ENCODE measurements around the gene SH3RF3.
"Not testable (repeated sequence)": the region's sequence is repeated elsewhere in the genome, so short reads cannot be mapped to it uniquely, and the experiment has no call there.

The SH3RF3 gene

GRCh38 chr2:109160714-109161440 lies 31.9 kb downstream of the SH3RF3 start:
- no peak for DNase-seq

DNA sequence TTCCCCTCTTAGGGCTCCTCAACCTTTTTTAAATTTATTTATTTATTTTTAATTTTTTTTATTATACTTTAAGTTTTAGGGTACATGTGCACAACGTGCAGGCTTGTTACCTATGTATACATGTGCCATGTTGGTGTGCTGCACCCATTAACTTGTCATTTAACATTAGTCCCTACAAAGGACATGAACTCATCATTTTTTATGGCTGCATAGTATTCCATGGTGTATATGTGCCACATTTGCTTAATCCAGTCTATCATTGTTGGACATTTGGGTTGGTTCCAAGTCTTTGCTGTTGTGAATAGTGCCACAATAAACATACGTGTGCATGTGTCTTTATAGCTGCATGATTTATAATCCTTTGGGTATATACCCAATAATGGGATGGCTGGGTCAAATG lies 33.4 kb downstream of the SH3RF3 start:
- not testable (repeated sequence) for DNase-seq

GRCh38 chr2:109162999-109163398 lies 34.0 kb downstream of the SH3RF3 start:
- DNase-seq: no peak

- DNase-seq: no peak
Measured at GRCh38 chr2:109164311-109164710, 35.3 kb downstream of the SH3RF3 start.

GRCh38 chr2:109164739-109165221 lies 35.8 kb downstream of the SH3RF3 start:
- no peak for DNase-seq

- DNase-seq: no peak
Measured at GRCh38 chr2:109166811-109167210, 37.8 kb downstream of the SH3RF3 start.

GRCh38 chr2:109168086-109168485 lies 39.1 kb downstream of the SH3RF3 start:
- DNase-seq: no peak

DNA sequence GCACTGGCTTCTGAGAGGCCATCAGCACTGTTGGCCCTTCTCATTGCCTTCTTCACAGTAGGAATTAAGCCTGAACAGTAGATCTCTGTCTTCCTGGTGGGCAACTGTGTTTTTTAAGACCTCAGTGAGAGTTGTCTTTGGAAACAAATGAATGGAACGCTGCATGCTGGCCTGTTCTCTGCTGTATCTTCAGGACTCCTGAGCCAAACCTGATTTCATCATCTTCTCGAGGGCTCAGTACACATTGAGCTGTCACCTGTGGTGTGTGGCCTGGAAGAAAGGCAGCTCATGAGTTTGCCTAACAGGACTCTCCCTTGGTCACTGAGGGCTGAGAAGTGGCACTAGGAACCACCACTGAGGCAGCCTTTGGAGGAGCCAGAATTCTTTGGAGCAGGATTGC lies 39.7 kb downstream of the SH3RF3 start:
- no peak for DNase-seq

- DNase-seq: no peak
Measured at GRCh38 chr2:109170645-109171044, 41.6 kb downstream of the SH3RF3 start.

- DNase-seq: no peak
Measured at GRCh38 chr2:109171444-109172334, 42.7 kb downstream of the SH3RF3 start.

DNA sequence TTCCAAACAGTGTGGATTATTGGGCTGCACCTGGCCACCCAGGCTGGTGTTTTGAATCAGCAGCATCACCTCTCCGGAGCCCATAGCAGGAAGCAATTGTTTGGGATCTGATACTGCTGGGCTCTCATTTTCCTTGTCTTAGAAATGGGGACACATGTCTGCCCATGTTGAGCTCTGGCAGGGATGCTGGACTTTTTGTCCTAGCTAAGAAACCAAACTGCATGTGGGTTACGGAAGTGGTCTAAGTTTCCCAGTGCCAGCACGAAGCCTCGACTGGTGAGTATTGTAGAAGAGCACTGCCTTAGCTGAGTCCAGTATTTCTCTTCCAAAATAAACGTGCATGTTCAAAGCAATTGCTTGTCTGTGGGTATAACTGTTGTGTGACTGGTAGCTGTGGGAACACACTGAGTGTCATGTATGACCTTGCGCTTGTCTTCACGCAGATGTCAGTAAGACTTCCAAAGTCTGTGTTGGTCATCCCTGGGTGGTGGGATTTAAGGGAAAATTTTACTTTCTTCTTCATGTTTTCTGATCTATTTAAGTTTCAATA lies 43.6 kb downstream of the SH3RF3 start:
- no peak for DNase-seq

GRCh38 chr2:109173311-109174171 lies 44.5 kb downstream of the SH3RF3 start:
- no peak for DNase-seq

GRCh38 chr2:109174214-109174613 lies 45.2 kb downstream of the SH3RF3 start:
- no peak for DNase-seq

GRCh38 chr2:109174626-109175349 lies 45.8 kb downstream of the SH3RF3 start:
- no peak for DNase-seq

DNA sequence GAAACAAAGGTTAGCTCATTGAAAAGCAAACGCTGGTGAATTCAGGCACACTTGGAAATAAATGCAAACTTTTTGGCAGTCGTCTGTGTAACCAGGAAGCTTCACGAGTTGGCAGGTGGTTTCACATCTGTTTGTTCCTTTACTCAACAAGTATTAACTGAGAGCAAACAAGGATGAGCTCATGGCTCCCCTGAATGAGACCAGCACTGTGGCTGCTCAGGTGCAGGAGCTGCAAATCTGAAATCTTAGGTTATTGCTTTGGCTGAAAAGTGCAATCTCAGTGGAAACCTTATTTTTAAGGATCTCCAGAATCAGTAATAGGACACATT lies 46.3 kb downstream of the SH3RF3 start:
- DNase-seq: no peak

GRCh38 chr2:109176928-109177327 lies 47.9 kb downstream of the SH3RF3 start:
- no peak for DNase-seq

DNA sequence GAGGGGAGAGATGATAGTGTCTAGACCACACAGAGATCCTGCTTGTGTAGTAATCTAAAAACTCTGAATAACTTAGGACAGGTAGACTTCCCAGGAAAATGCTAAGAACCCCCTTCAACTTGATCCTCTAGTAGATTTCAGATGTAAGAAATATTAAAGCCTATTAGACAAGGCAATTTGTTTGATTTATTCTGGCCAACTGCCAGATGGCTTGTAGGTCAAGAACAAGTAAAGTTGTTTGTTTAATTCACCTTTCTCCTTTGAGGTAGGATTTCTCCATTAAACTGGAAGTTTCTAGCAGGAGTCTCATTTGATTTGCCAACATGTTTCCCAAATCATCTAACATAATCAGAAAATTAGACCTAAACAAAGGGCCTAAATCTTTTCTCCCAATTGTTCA lies 48.6 kb downstream of the SH3RF3 start:
- no peak for DNase-seq

GRCh38 chr2:109178968-109179367 lies 50.0 kb downstream of the SH3RF3 start:
- no peak for DNase-seq

DNA sequence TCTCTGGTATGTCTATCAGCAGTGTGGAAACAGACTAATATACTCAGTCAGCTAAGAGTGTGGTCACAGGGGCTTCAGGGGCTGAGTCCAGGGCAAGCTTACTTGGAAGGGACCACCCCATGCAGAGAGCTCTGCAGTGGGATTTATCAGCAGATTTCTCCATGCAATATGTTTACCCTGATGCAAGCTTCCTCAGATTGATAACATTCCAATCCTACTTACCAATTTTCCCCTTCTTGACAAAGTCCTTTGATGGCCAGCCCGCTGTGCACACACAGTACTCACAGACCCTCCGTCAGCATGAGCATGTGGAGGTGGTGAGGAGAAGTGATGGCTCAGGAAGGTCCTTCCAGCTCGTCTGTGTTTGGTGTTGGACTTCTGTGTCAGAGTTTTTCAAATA lies 51.8 kb downstream of the SH3RF3 start:
- DNase-seq: no peak

DNA sequence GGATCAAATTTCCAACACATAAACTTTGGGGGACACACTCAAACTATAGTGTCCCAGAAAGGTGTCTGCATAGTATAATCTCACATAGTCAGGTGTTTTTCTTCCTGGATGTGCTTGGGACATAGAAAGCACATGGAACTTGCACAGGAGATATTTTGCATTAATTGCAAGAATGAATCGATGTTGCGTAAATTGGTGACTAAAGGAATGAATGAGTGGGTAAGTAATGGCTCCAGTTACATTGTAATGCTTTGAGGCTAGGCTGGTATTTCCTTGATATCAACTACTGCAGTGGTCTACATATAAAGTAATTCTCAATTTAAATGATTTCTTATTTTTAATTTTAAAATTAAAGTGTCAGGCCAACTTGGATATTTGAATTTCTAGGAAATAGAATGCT lies 53.4 kb downstream of the SH3RF3 start:
- DNase-seq: no peak

DNA sequence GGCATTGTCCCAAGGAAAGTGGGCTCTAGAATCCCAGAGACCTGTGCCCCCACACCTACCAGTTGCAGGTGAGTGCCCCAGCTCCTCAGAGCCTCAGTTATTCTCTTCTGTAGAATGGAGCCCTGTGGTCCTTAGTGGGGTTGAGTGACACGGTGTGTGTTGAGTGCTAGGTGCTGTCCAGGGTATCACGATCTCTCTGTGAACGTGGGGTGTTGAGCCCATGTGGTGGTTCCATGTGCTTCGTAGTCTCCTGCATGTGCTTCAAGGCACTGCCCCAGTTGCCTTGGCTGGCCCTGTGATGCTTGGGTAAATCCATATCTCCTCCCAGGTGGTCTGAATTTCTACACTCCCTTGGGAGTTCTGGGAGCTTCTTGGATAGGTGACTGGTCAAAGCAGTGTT lies 54.9 kb downstream of the SH3RF3 start:
- DNase-seq: no peak

GRCh38 chr2:109184368-109184767 lies 55.4 kb downstream of the SH3RF3 start:
- DNase-seq: no peak

Measured in SW 1271 (cell line).